CD4-positive, alpha-beta memory T cell (primary cell): ENCODE data around the gene MICAL2. TPM values are rescaled to one million over a fixed set of nuclear protein-coding genes. Genes with fewer than 3 reads are reported as not detected.

ENCODE experiments used
- CTCF ChIA-PET: fragments of 350-600 bp; sonication (Branson Sonifier 250); formaldehyde crosslinking; loops from one replicate; lab custom pipeline; 2021; ENCODE audit warnings: inconsistent platforms; ENCODE audit not compliant: partially characterized antibody; lab: Charles Lee
- POLR2A ChIA-PET: fragments of 350-600 bp; sonication (Branson Sonifier 250); formaldehyde crosslinking; loops from one replicate; lab custom pipeline; 2021; ENCODE audit not compliant: partially characterized antibody; lab: Charles Lee
- DNase-seq, 5 donors: peaks; one replicate each; pipeline versions ENCODE4 v3.0.0 to v3.0.0-alpha.2; 2020 to 2022; ENCODE audit warnings: mixed read lengths in 1 of 5
- H3K27ac ChIP-seq: one replicate; pipeline ENCODE4 v1.7.0; 2013; ENCODE audit warnings: low read depth, low read length
- H3K27me3 ChIP-seq: 2 replicates; pipeline ENCODE4 v1.7.0; 2013; ENCODE audit warnings: mild to moderate bottlenecking, low read length, moderate library complexity; ENCODE audit not compliant: insufficient read depth
- H3K36me3 ChIP-seq: 2 replicates; pipeline ENCODE4 v1.7.0; 2013; ENCODE audit warnings: mild to moderate bottlenecking, low read length, moderate library complexity; ENCODE audit not compliant: insufficient read depth
- H3K4me1 ChIP-seq: 2 replicates; pipeline ENCODE4 v1.7.0; 2013; ENCODE audit warnings: mild to moderate bottlenecking, low read length, moderate library complexity; ENCODE audit not compliant: insufficient read depth
- H3K4me3 ChIP-seq, 2 donors: one replicate each; pipeline ENCODE4 v1.7.0; 2013; ENCODE audit warnings: low read length in 2 of 2, mild to moderate bottlenecking in 1 of 2
- H3K9me3 ChIP-seq, 2 donors: one replicate each; pipeline ENCODE4 v1.7.0; 2013; ENCODE audit warnings: low read length in 2 of 2, control low read depth in 1 of 2; ENCODE audit not compliant: control insufficient read depth in 1 of 2
- H3K27ac Mint-ChIP-seq, 7 donors: one replicate each; pipeline ENCODE4 v1.8.0; 2020 to 2021; ENCODE audit warnings: mixed read lengths in 7 of 7, mild to moderate bottlenecking in 6 of 7, inconsistent platforms in 3 of 7, moderate library complexity in 3 of 7
- H3K27me3 Mint-ChIP-seq, 2 donors: one replicate each; pipeline ENCODE4 v1.8.0; 2020 to 2021; ENCODE audit warnings: mixed read lengths in 2 of 2
- H3K36me3 Mint-ChIP-seq, 2 donors: one replicate each; pipeline ENCODE4 v1.8.0; 2020 to 2021; ENCODE audit warnings: mixed read lengths in 2 of 2, inconsistent platforms in 1 of 2, mild to moderate bottlenecking in 1 of 2
- H3K4me1 Mint-ChIP-seq, 4 donors: one replicate each; pipeline ENCODE4 v1.8.0; 2020 to 2021; ENCODE audit warnings: mixed read lengths in 4 of 4, mild to moderate bottlenecking in 1 of 4
- H3K4me3 Mint-ChIP-seq, 8 donors: one replicate each; pipeline ENCODE4 v1.8.0; 2020 to 2021; ENCODE audit warnings: mixed read lengths in 8 of 8, mild to moderate bottlenecking in 7 of 8, moderate library complexity in 6 of 8, inconsistent platforms in 3 of 8
- H3K9me3 Mint-ChIP-seq, 8 donors: one replicate each; pipeline ENCODE4 v1.8.0; 2020 to 2021; ENCODE audit warnings: mixed read lengths in 8 of 8, mild to moderate bottlenecking in 5 of 8, inconsistent platforms in 3 of 8, moderate library complexity in 1 of 8
- intact Hi-C: fragments of 100-400 bp; cut with micrococcal nuclease; formaldehyde crosslinking; loops from one replicate; pipeline ENCODE4 v1.15.1; 2023
- polyA plus RNA-seq, 2 donors: library from polyadenylated mRNA; unstranded; fragments of 300-500 nt; fragmentation: Illumina TruSeq; gene quantifications; one replicate each; pipeline ENCODE4 v1.2.3, GENCODE V29; 2021
- total RNA-seq, 2 experiments: library from RNA; stranded (reverse); gene quantifications; one replicate each; pipeline ENCODE4 v1.2.3, GENCODE V29; 2021

Gene MICAL2
- total and polyA plus RNA-seq, 4 experiments from 2014 or later: 10.9 to 38.8 (median 28.2) TPM

DNA sequence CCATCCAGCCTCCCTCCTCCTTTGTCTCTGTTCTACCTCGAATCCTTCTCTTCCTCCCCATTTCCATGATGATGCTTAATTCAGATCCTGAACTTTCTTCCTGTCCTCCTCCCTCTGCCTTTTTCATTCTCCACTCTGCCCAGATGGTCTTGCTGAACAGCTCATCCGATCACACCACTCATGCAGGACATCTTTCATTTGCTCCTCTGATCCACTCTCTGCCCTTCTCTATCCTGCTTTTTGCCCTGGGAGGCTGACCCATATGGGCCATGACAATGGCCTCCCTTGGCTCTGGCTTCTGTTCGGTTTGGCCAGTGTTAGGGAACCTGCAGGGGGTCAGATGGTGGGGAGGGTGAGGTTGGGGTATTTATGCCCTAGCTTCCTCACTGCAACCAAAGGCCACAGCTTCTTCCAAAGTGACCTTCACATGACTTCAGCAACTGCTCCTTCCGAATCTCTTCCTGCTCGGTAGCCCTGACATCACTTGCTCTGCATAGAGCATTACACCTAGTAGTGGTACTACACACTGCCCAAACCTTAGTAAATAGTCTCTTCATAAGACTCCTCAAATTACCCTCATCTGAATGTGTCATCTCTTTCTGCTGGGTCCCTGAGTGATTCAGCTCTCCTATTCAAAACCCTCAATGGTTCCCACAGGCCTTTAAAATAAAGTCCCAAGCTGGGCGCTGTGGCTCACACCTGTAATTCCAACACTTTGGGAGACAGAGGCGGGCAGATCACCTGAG is 32.7 kb upstream of the MICAL2 start:
- H3K27ac ChIP-seq: no peak overlapping the region
- H3K9me3 Mint-ChIP-seq: peaks cover 0 to 3% (median 0%) of the 10 kb centered on the region in 8 donors
- H3K27ac Mint-ChIP-seq: peak overlapping the region in 2 of 7 donors; percentile 30 to 85
- H3K4me3 ChIP-seq: no peak overlapping the region
- DNase-seq: no peak
- H3K4me1 ChIP-seq: no peaks in the 10 kb centered on the region
- H3K4me1 Mint-ChIP-seq: no peaks in the 10 kb centered on the region
- CTCF ChIA-PET: interaction anchor here (2.3 kb wide), 1 partner anchor 9 kb away, joined by 9 read pairs; no protein-coding TSS in a partner anchor
- peaks cover 0 to 1% of the 10 kb centered on the region in 2 donors for H3K27me3 Mint-ChIP-seq
- no peak overlapping the region for H3K4me3 Mint-ChIP-seq
- H3K27me3 ChIP-seq: no peaks in the 10 kb centered on the region
- intact Hi-C loops: no loop called here
- H3K36me3 ChIP-seq: no peaks in the 10 kb centered on the region
- POLR2A ChIA-PET: no interaction called here
- no peaks in the 10 kb centered on the region for H3K9me3 ChIP-seq
- H3K36me3 Mint-ChIP-seq: no peaks in the 10 kb centered on the region

DNA sequence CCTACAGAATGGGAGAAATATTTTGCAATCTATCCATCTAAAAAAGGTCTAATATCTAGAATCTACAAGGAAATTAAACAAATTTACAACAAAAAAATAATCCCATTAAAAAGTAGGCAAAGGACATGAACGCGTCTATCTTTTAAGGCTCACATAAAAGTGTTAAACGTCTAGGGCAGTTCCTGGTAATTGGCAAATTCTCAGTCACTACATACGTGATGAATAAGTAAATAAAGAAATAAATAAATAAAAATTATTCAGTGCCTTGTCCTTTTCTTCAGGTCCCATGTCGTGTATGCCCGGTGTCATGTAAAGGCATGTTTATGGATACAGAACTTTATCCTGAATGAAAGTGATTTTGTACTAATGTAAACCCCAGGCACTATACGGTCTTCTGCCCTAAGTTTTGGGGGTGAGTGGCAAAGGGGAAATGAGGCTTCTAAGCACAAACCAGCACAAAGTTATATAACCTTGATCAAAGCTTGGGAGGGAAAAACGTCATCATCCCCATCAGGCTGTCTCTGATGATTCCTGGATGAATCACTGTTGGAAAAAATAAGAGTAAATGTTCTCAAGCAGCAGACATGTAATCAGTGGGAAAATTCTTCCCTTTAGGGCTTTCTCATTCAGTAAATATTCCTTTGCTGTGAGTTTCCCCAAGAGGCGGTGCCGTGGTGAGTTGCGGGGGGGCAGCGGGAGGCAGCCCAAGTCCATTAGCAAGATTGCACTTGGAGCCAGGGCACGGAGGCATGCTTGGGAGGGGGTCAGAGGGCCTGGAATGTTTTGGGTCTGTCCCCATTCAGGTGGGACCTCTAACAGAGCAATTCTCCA is 30.4 kb upstream of the MICAL2 start:
- Mint-ChIP-seq H3K27ac (no peak overlapping the region), H3K4me3 (no peak overlapping the region), H3K36me3 (no peaks in the 10 kb centered on the region), H3K9me3 (peaks cover 0 to 1% (median 0%) of the 10 kb centered on the region in 8 donors), H3K4me1 (peaks cover 1 to 11% (median 4%) of the 10 kb centered on the region in 4 donors), H3K27me3 (peaks cover 0 to 1% of the 10 kb centered on the region in 2 donors)
- Histone ChIP-seq H3K4me1 (peaks cover under 1% of the 10 kb centered on the region), H3K27me3 (no peaks in the 10 kb centered on the region), H3K36me3 (no peaks in the 10 kb centered on the region), H3K27ac (no peak overlapping the region), H3K4me3 (no peak overlapping the region), H3K9me3 (no peaks in the 10 kb centered on the region)
- ChIA-PET CTCF (no interaction called here), POLR2A (no interaction called here)
- no peak for DNase-seq
- intact Hi-C loops: no loop called here

DNA sequence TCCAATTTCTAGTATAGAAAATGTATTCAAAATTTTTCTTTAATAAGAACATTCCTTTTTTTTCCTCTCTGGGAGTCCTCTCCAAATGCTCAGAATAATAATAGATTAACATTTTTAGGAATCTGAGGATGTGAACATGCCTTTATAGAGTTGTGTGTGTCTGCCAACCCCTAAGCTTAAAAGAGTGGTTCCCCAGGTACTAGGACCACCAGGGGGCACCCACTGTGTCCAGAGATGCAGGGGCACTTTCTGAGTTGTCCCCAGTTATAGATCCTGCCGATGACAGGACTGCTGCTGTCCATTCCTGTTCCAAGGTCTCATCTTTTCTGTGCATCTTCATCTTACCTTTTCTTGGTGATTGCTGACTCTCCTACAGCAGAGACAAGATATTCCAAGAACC is 27.0 kb upstream of the MICAL2 start:
- Histone ChIP-seq H3K27me3 (no peaks in the 10 kb centered on the region), H3K9me3 (no peaks in the 10 kb centered on the region), H3K36me3 (no peaks in the 10 kb centered on the region), H3K4me3 (no peak overlapping the region), H3K4me1 (peaks cover 35% of the 10 kb centered on the region), H3K27ac (no peak overlapping the region)
- Mint-ChIP-seq H3K27ac (no peak overlapping the region), H3K36me3 (no peaks in the 10 kb centered on the region), H3K4me1 (peaks cover 31 to 45% (median 34%) of the 10 kb centered on the region in 4 donors), H3K27me3 (no peaks in the 10 kb centered on the region), H3K9me3 (peaks cover 0 to 1% (median 0%) of the 10 kb centered on the region in 8 donors), H3K4me3 (no peak overlapping the region)
- ChIA-PET CTCF (interaction anchor here (0.7 to 1.8 kb wide), 2 partner anchors 40 to 153 kb away, joined by 3 to 4 read pairs; no protein-coding TSS in a partner anchor), POLR2A (interaction anchor here (2.3 kb wide), 1 partner anchor 140 kb away, joined by 6 read pairs; no protein-coding TSS in a partner anchor)
- no peak for DNase-seq
- intact Hi-C loops: no loop called here

DNA sequence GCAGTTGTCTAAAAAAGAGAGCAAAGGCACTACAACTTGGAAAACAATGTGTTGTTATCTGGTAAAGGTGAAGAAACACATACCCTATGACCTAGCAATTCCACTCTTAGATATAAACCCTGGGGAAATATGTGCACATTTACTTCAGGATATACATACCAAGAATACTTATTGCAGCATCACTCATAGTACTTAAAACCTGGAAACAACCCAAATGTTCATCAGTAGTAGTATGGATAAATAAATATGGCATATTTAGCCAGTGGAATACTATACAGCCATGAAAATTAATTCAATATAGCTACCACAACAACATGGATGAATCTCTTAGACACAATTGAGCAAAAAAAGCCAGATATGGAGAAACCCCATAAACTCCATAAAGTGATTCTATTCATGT is 26.1 kb upstream of the MICAL2 start:
- Mint-ChIP-seq H3K9me3 (peaks cover 0 to under 1% (median 0%) of the 10 kb centered on the region in 8 donors), H3K27me3 (no peaks in the 10 kb centered on the region), H3K27ac (peak overlapping the region in 2 of 7 donors; percentile 53 to 73), H3K4me1 (peaks cover 37 to 54% (median 41%) of the 10 kb centered on the region in 4 donors), H3K36me3 (no peaks in the 10 kb centered on the region), H3K4me3 (peak overlapping the region in 2 of 8 donors; percentile 43 to 52)
- no peak for DNase-seq
- no peaks in the 10 kb centered on the region for H3K9me3 ChIP-seq
- no peak overlapping the region for H3K27ac ChIP-seq
- POLR2A ChIA-PET: interaction anchor here (2.3 kb wide), 1 partner anchor 140 kb away, joined by 6 read pairs; no protein-coding TSS in a partner anchor
- no peaks in the 10 kb centered on the region for H3K36me3 ChIP-seq
- peaks cover 43% of the 10 kb centered on the region for H3K4me1 ChIP-seq
- no peak overlapping the region for H3K4me3 ChIP-seq
- H3K27me3 ChIP-seq: no peaks in the 10 kb centered on the region
- CTCF ChIA-PET: interaction anchor here (0.8 to 1.8 kb wide), 2 partner anchors 152 to 156 kb away, joined by 3 to 4 read pairs; no protein-coding TSS in a partner anchor
- intact Hi-C loops: no loop called here

DNA sequence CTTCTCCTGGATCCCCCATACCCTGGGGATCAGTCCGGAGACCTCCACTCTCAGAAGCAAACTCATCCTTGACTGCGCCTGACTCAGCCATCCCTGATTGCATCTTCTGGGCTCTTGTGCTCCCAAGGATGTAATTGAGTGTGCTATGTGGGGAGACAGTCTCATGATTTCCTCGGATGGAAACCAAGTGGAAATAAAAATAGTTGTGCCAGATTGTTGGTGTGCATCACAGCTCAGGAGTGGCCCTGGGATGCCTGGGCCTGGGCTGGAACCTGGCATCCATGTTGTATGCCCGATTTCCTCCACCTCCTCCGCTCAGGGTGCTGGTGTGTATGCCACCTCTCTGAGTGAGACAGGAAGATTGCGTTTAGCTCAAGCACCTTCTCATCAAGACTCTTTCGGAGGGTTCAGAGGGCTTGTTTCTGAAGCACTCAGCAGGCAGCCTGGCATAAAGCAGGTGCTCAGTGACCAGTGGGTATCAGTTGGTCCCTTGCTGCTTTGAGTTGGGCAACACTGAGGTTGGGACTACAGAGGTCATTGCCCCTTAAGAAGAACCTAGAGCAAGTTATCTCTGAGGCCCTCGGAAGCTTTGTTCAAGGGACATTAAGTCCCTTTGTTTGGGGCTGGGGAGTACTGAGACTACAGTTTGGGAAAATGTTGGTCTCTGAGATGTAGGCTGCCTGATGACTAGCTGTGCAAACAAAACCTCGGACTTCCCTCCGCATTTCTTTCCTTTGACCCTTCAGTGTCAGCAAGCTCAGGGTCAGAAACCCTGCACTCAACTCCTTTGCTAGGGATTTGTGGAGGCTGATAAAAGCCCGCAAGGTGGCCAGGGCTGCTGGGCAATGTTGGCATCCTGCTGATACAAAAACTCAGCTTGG is 24.8 kb upstream of the MICAL2 start:
- ChIA-PET POLR2A (interaction anchor here (0.7 to 3.1 kb wide), 6 partner anchors 24 to 244 kb away, joined by 3 to 15 read pairs (median 7); partner anchors contain the start of genes MICAL2 and USP47), CTCF (interaction anchor here (0.5 to 7.4 kb wide), 13 partner anchors 8 to 231 kb away, joined by 3 to 60 read pairs (median 6); no protein-coding TSS in a partner anchor)
- no peaks in the 10 kb centered on the region for H3K27me3 ChIP-seq
- peak overlapping the region in 7 of 8 donors; percentile 9 to 81 (median 68) for H3K4me3 Mint-ChIP-seq
- peak overlapping the region in 1 of 2 donors; percentile 3 for H3K4me3 ChIP-seq
- H3K4me1 Mint-ChIP-seq: peaks cover 47 to 67% (median 54%) of the 10 kb centered on the region in 4 donors
- peak overlapping the region; percentile 3 for H3K27ac ChIP-seq
- H3K36me3 ChIP-seq: no peaks in the 10 kb centered on the region
- H3K9me3 ChIP-seq: no peaks in the 10 kb centered on the region
- intact Hi-C loops: loop anchor here (2.0 kb wide), 1 partner anchor 25 kb away; the partner anchor contains the start of gene MICAL2
- no peaks in the 10 kb centered on the region for H3K9me3 Mint-ChIP-seq
- H3K27me3 Mint-ChIP-seq: no peaks in the 10 kb centered on the region
- H3K27ac Mint-ChIP-seq: peak overlapping the region in 6 of 7 donors; percentile 61 to 94 (median 77)
- H3K4me1 ChIP-seq: peaks cover 57% of the 10 kb centered on the region
- DNase-seq: no peak
- H3K36me3 Mint-ChIP-seq: no peaks in the 10 kb centered on the region
